NCI-H345 treated with DMSO at 0.1 percent for 48 hours (cell line): Measurements from ENCODE around the gene CYP2C19.
"Not testable (repeated sequence)": the region's sequence is repeated elsewhere in the genome, so short reads cannot be mapped to it uniquely, and the experiment has no call there.

Experiments
- DNase-seq: peaks from one replicate; lab custom pipeline; 2025; ENCODE audit not compliant: unreplicated experiment; lab: John Stamatoyannopoulos, UW

The CYP2C19 gene

DNA sequence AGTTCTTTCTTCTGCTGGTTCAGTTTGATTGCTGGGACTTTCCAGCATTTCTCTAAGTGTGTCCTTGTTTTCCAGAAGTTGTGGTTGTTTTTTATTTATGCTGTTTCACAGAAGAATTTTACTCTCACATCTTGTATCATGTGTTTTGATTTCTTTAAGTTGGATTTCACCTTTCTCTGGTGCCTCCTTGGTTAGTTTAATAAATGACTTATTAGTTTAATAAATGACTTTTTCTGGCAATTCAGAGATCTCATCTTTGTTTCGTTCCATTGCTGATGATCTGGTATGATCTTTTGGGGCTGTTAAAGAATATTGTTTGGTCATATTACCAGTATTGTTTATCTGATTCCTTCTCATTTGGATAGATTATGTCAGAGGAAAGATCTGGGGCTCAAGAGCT, 116.2 kb downstream of the CYP2C19 start:
- DNase-seq, result no peak

- no peak for DNase-seq
Observed at GRCh38 chr10:94879214-94879613, 116.7 kb downstream of the CYP2C19 start.

- no peak for DNase-seq
Observed at GRCh38 chr10:94889123-94889522, 126.6 kb downstream of the CYP2C19 start.

- no peak for DNase-seq
Observed at GRCh38 chr10:94890264-94891022, 128.0 kb downstream of the CYP2C19 start.

GRCh38 chr10:94898414-94898813, 135.9 kb downstream of the CYP2C19 start:
- DNase-seq, result not testable (repeated sequence)

DNA sequence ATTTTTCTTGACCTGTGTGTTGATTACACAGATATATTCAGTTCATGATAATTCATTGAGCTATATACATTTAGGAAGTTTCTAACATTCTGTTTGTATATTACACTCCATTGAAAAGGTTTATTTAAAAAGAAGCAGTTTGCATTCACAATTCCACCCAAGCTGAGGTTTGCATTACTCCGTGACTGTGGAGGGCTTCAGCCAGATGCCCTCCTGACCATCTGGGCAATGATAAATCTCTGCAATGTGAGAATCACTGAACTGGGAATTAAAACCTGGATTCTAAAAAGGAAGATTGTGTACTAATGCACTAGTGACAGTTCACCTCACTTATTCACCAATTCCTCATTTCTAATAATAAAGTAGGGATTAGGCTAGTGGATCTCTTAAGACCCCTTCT, 139.6 kb downstream of the CYP2C19 start:
- DNase-seq, result no peak

DNA sequence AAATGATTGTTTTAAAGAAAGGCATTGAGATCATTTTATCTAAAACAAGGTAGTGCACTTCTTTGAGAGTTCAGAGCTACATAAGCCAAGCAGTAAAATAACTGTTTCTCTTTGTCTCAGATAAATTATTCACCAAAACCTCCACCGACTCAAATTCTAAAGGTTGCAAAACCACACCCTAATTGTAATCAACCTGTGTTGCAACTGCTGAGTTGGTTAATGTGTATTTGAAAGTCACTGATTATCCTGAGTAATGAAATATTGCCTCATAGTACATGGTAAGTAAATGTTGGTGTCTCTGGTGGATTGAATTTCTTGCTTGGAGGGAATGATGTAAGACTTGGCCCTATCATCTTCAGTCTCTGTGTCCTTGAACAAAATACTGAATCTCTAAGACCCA, 140.1 kb downstream of the CYP2C19 start:
- DNase-seq, result no peak
